NCI-H345 treated with DMSO at 0.1 percent for 48 hours (cell line): ENCODE data around the gene DCT.

Experiments used
- DNase-seq: peaks from one replicate; lab custom pipeline; 2025; ENCODE audit not compliant: unreplicated experiment; lab: John Stamatoyannopoulos, UW

DCT gene

DNA sequence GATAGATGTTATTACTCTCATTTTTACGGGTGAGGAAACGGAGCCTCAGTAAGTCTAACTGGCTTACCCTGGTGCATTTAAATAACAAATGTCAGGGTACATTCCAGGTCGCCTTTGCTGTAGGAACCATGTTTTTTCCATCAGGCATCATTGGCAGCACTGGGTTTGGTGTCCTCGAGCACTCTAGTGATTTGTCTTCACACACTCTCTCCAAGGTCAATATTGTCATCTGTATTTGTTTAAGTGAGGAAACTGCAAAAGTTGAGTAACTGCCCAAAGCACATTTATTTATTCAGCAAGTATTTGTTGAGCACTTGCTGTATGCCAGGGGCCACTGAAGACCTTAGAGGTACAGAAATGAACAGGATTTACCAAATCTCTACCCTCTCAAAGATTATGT, 78.6 kb downstream of the DCT start:
- no peak for DNase-seq

DNA sequence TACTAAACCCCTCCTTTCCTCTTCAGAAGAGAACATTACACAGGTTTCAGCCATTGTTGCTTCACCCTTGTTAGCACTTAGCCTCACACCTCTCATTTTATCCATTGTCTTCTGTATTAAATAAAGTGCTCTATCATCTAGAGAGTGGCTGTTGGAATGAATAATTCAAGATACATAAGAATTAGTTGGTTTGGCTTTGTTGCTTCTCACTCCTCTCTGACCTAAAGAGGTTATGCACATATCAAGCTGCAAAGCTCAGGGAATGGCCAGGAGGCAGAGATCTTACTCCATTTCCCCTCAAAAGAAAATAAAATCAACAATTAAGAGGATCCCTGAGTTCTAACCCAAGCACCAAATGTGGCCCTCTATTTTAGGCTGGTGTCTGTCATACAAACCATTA, 79.7 kb downstream of the DCT start:
- DNase-seq, result no peak

DNA sequence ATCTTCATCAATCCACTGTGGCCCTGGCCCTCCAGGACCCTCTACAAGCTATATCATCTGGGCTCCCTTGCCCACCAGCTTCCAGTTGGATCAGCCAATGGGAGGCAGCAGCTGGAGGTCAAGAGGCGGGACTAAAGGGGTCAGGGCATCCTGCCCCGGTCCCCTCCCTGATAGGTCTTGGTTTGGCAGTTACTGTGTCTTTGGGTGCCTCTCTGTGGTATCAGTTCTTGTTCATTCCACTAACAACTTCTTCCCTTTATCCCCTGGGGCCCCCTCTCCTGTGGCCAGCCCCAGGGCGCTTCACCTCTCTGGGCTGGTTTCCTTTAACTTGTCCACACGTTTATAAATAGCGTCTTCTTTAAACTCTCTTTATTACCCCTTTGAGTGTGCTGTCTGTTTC, 83.6 kb downstream of the DCT start:
- no peak for DNase-seq

DNA sequence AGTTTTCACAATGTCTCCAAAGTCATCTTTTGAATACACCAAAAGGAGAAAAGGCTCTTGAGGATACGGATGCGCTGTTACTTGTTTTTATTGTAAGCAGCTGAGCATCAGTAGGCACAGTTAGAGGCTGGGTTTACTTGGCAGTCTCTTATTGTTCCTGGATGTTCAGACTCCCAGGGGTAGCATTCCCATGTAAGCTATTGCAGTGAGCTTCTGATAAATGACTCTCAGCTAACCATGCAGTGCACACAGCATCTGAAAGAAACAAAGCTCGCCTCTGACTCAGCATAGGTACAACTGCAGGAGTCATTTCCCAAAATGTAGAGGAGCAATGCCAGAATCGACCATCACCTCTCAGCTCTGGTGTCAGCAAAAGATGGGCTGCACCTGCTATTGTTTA, 84.8 kb downstream of the DCT start:
- DNase-seq, result no peak

DNA sequence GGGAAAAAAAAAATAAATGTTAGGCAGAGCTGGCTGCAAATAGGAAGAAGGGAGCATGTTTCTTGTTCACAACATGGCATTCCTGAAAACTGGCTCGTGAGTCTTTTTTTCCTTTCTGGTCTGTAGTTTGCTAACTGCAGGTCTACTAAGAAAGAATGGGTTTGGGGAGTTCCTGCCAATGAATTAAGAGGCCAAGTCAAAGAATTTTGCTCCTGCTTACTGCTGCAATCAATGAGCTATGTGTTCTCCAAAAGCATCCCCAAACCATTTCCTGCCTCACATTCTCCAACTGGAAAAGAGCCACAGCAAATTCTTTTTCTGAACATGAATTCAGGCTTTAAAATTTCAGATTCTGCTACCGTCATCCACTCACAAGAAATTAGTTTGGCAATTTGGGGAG, 88.6 kb downstream of the DCT start:
- DNase-seq, result no peak

DNA sequence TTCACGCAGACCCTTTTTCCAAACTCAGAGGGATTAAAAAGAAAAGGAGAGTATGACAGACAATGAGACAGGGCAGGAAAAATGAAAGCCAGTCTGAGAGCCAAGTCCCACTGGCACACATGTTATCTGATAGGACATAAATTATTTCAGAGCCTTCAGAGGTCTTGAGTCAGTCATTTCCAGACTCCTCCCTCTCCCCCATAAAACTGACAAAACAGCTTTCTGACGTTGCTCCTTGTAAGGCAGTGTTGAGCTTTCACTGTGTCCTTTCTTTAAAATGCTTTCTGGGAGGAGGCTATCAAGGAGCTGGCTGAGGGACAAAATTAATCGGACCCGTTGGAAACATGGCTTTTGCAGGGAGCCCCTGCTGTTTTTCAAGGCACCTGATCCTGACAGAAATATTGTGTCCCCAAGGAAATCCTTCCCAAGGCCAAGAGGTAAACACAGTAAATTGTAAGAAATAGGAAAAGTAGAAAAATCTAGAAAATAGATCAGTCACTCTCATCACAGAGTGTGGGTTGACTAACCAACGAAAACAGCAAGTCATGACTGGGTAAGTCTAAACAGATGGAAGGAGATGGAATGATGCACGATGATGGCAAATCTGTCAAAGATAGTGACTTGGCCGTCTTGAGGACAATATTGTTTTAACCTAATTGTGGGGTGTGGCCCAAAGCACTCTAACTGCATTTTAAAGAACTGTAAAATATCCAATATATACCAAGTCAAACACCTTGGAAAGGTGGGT, 89.7 kb downstream of the DCT start:
- DNase-seq, result no peak

DNA sequence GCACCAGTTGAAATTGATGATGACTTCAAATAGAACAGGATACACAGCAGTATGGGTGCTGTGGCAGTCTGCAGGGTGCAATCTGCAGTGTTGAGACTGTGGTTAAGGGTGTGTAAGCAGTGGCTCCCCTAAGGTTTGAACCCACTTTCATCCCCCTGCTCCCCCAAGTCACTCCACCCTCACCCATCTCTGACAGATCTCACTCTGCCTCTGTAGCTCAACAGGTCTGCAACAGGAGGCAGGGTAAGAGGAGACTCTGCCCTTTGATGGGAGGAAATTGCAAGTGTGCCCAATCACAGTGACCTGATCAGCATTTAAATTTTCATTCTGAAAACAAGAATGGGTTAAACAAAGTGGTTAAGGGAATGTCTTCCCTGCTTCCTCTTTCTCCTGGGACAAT, 92.4 kb downstream of the DCT start:
- no peak for DNase-seq
